Lower leg skin (tissue), 3 donors: ENCODE measurements around the gene CHST8.

Source experiments
- CTCF ChIP-seq, 3 donors: fragments of 450-650 bp; IDR thresholded peaks; one replicate each; pipeline ENCODE4 v1.5.1; 2016; ENCODE audit warnings: antibody characterized with exemption in 3 of 3, mild to moderate bottlenecking in 3 of 3, moderate library complexity in 2 of 3
- POLR2A ChIP-seq, 2 donors: fragments of 450-650 bp; IDR thresholded peaks; one replicate each; pipeline ENCODE4 v1.6.1; 2016 to 2017; ENCODE audit warnings: antibody characterized with exemption in 2 of 2, mild to moderate bottlenecking in 1 of 2, moderate library complexity in 1 of 2

DNA sequence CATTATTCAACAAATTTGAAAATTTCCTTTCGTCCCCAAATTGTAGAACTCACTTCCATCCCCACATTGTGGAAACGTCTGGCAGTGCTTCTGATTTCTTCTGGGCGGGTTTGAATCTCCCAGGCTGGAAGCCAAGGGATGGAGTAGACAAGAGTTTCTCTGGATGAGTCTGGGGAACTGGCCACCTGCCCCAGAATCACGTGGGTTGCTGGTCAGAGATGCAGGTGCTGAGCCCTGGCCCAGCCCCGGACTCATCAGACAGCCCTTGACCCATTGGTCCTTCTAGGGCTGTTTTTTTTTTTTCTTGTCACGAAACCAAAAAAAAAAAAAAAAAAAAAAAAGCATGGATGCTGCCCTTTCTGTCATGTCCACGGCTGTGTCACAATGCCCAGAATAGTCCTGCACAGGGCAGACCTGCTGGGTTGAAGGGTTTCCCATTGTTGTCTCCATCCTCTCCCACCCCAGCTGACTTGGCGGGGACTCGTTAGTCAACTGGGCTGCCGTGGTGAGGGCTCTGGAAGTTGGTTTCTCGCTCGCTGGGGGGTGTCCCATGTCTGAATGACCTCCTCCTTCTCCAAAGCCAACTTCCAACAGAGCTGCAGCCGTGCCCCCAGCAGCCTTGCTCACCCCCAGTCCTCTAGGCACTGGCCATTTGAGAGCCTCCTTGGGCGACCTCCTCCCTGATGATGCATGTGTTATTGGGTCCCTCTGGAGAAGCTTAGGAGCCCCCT lies 12.8 kb downstream of the CHST8 start:
- no peak for TF ChIP-seq CTCF (IDR thresholded peaks at IDR 0.05)
- no peak for TF ChIP-seq POLR2A (IDR thresholded peaks at IDR 0.05)
